Tibial artery (tissue), 4 donors: Measurements from ENCODE around the gene MINK1.
A peak's percentile ranks its signal among the peaks of the same experiment; 100 is the strongest.

Source experiments
- DNase-seq, 2 donors: peaks; one replicate each; pipeline ENCODE4 v3.0.0-alpha.2; 2019
- H3K27ac ChIP-seq, 2 donors: fragments of 200-600 bp; sonication (generic) in 1 of 2; 1 replicate in 1 of 2; 2 replicates in 1 of 2; pipeline ENCODE4 v1.5.1; 2018 to 2019; ENCODE audit warnings: mild to moderate bottlenecking in 1 of 2
- H3K27me3 ChIP-seq, 2 donors: fragments of 200-600 bp; sonication (generic) in 1 of 2; one replicate each; pipeline versions ENCODE4 v1.5.1 to v1.6.0; 2016 to 2019
- H3K36me3 ChIP-seq, 3 donors: fragments of 200-600 bp; sonication (generic) in 2 of 3; one replicate each; pipeline ENCODE4 v1.5.1; 2016 to 2019; ENCODE audit warnings: mild to moderate bottlenecking in 2 of 3
- H3K4me1 ChIP-seq, 4 donors: fragments of 200-600 bp; sonication (generic) in 2 of 4; 1 replicate in 3 of 4; 2 replicates in 1 of 4; pipeline ENCODE4 v1.5.1; 2016 to 2019
- H3K4me3 ChIP-seq, 2 donors: fragments of 200-600 bp; sonication (generic) in 1 of 2; 1 replicate in 1 of 2; 2 replicates in 1 of 2; pipeline ENCODE4 v1.5.1; 2018 to 2019; ENCODE audit warnings: mild to moderate bottlenecking in 2 of 2
- H3K9me3 ChIP-seq, 3 donors: fragments of 200-600 bp; sonication (generic) in 1 of 3; one replicate each; pipeline ENCODE4 v1.5.1; 2016 to 2019
- intact Hi-C: fragments of 100-400 bp; cut with DNase I; formaldehyde crosslinking; loops from one replicate; pipeline ENCODE4 v1.15.0; 2023; ENCODE audit warnings: low total_unique reads
- TF ChIP-seq, protein P1 (sequence below), 2 experiments: fragments of 200-600 bp in 1 of 2; fragments of 450-650 bp in 1 of 2; IDR thresholded peaks; one replicate each; pipeline ENCODE4 v1.5.1; 2017 to 2019; ENCODE audit warnings: antibody characterized with exemption in 2 of 2, mild to moderate bottlenecking in 1 of 2, moderate library complexity in 1 of 2

MINK1 gene

DNA sequence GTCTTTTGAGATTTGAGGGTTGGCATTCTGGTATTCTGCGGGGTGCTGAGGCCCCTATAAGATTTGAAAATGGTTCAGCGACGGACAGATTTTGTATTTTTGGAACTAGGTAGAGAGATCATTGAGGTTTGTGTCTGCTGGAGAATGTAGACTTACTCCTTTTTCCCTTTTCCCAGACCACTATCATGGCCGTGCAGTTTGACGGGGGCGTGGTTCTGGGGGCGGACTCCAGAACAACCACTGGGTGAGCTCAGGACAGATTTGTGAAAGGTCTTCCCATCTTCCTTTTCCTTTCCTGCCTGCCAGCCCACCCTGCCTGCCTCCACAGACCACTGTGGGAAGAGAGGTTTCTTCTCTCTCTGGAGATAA lies 36.6 kb upstream of the MINK1 start:
- intact Hi-C loops, result no loop called here
- TF ChIP-seq, protein P1, sequence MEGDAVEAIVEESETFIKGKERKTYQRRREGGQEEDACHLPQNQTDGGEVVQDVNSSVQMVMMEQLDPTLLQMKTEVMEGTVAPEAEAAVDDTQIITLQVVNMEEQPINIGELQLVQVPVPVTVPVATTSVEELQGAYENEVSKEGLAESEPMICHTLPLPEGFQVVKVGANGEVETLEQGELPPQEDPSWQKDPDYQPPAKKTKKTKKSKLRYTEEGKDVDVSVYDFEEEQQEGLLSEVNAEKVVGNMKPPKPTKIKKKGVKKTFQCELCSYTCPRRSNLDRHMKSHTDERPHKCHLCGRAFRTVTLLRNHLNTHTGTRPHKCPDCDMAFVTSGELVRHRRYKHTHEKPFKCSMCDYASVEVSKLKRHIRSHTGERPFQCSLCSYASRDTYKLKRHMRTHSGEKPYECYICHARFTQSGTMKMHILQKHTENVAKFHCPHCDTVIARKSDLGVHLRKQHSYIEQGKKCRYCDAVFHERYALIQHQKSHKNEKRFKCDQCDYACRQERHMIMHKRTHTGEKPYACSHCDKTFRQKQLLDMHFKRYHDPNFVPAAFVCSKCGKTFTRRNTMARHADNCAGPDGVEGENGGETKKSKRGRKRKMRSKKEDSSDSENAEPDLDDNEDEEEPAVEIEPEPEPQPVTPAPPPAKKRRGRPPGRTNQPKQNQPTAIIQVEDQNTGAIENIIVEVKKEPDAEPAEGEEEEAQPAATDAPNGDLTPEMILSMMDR (IDR thresholded peaks at IDR 0.05), result no peak
- Histone ChIP-seq H3K4me1 (peaks cover 0 to 14% (median 10%) of the 10 kb centered on the region in 4 donors), H3K36me3 (peaks cover 15 to 33% (median 21%) of the 10 kb centered on the region in 3 donors), H3K4me3 (peak overlapping the region; percentile 82 to 85), H3K9me3 (no peaks in the 10 kb centered on the region), H3K27me3 (no peaks in the 10 kb centered on the region), H3K27ac (peak overlapping the region; percentile 80 to 86)
- DNase-seq, result no peak

DNA sequence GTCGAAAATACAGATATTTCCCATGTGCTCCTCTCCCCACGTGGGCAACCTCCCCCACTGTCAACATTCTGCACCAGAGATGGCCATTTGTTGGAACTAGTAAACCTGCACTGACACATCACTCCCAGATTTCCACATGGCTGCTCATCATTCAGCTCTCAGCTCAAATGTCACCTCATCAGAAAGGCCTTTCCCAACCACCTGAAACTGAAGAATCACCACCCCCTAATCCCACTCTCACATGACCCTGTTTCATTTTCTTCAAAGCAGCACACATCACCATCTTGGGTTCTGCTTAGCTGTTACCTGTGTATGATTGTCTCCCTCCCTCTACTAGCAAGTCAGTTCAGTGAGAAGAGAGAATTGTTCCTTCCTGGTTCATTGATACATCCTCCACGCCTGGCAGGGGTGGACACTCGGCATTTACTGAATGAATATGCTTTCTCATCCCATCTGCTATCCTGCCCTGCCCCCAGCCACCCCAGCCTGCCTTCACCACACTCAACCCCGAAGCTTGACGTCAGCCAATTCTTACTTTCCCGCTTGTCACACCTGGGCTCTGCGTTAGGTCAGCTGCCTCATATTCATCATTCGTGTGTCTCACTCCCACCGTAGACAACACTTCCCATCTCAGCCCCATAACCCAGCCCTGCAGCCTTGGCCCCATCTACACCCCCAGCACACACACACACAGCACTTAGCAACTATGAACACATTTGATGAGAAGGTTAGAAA lies 32.5 kb upstream of the MINK1 start:
- TF ChIP-seq, protein P1 (IDR thresholded peaks at IDR 0.05), result no peak
- intact Hi-C loops, result no loop called here
- no peak for DNase-seq

GRCh38 chr17:4802228-4802627 lies 30.9 kb upstream of the MINK1 start, which contains the start of gene C17orf114:
Gene C17orf114, minus strand, starts transcription at chr17:4802328.
- peaks cover 15 to 33% (median 21%) of the 10 kb centered on the region in 3 donors for H3K36me3 ChIP-seq
- TF ChIP-seq, protein P1 (IDR thresholded peaks at IDR 0.05), result no peak
- no peak for DNase-seq
- H3K4me1 ChIP-seq, result peaks cover 0 to 10% (median 4%) of the 10 kb centered on the region in 4 donors
- intact Hi-C loops, result no loop called here
- H3K4me3 ChIP-seq, result no peak within 1 kb of the TSS
- H3K27ac ChIP-seq, result no peak within 1 kb of the TSS
- H3K27me3 ChIP-seq, result no peaks in the 10 kb centered on the region
- H3K9me3 ChIP-seq, result no peaks in the 10 kb centered on the region

More for the DNA sequence above, 32.5 kb upstream of the MINK1 start:
- H3K27me3 ChIP-seq, result no peaks in the 10 kb centered on the region
- peaks cover 15 to 33% (median 21%) of the 10 kb centered on the region in 3 donors for H3K36me3 ChIP-seq
- H3K4me3 ChIP-seq, result no peak overlapping the region
- H3K9me3 ChIP-seq, result no peaks in the 10 kb centered on the region
- H3K27ac ChIP-seq, result no peak overlapping the region
- H3K4me1 ChIP-seq, result peaks cover 0 to 12% (median 8%) of the 10 kb centered on the region in 4 donors

DNA sequence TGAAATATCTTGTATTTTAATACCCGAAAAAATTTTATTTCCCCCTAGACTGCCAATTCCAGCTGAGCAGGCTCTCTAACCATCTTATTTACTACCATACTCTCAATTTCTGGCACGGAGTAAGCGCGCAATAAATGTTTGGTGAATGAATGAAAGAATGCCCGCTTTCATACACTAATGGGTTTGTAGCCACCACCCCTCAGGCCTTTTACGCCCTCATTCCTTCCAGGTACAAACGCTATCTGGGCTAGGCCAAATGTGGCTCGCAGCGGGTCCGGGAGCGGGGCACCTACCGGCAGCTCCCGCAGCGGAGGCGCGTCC lies 26.7 kb upstream of the MINK1 start:
- Histone ChIP-seq H3K27ac (peak overlapping the region; percentile 67 to 71), H3K9me3 (no peaks in the 10 kb centered on the region), H3K4me3 (peak overlapping the region; percentile 89 to 94), H3K4me1 (peaks cover 0 to 25% (median 18%) of the 10 kb centered on the region in 4 donors), H3K36me3 (peaks cover 0 to 26% (median 6%) of the 10 kb centered on the region in 3 donors), H3K27me3 (no peaks in the 10 kb centered on the region)
- TF ChIP-seq, protein P1 (IDR thresholded peaks at IDR 0.05), result no peak
- intact Hi-C loops, result no loop called here
- DNase-seq, result no peak

GRCh38 chr17:4806777-4807604 lies 26.1 kb upstream of the MINK1 start, which contains the start of gene PLD2:
Gene PLD2, plus strand, starts transcription at chr17:4807152. Its CDS starts 621 bp downstream, at chr17:4807773.
- TF ChIP-seq, protein P1 (IDR thresholded peaks at IDR 0.05), result no peak
- intact Hi-C loops, result no loop called here

More at GRCh38 chr17:4806777-4807604, 26.1 kb upstream of the MINK1 start, which contains the start of gene PLD2:
- no peaks in the 10 kb centered on the region for H3K27me3 ChIP-seq
- peaks cover 0 to 31% (median 6%) of the 10 kb centered on the region in 3 donors for H3K36me3 ChIP-seq
- H3K9me3 ChIP-seq, result no peaks in the 10 kb centered on the region
- peaks cover 0 to 25% (median 18%) of the 10 kb centered on the region in 4 donors for H3K4me1 ChIP-seq
- peak; percentile 85 to 89 for DNase-seq
- peak within 1 kb of the TSS; percentile 67 to 71 for H3K27ac ChIP-seq
- peak within 1 kb of the TSS; percentile 89 to 94 for H3K4me3 ChIP-seq
